AML-193 (cell line): ENCODE data around the gene EMILIN3.

ENCODE experiments used
- DNase-seq, 2 experiments: peaks; one replicate each; lab custom pipeline; 2025; lab: John Stamatoyannopoulos, UW

Gene EMILIN3

GRCh38 chr20:41347523-41348429 lies 18.8 kb downstream of the EMILIN3 start:
- DNase-seq, result no peak

- DNase-seq, result no peak
Measured at GRCh38 chr20:41345729-41346067, 20.9 kb downstream of the EMILIN3 start.

DNA sequence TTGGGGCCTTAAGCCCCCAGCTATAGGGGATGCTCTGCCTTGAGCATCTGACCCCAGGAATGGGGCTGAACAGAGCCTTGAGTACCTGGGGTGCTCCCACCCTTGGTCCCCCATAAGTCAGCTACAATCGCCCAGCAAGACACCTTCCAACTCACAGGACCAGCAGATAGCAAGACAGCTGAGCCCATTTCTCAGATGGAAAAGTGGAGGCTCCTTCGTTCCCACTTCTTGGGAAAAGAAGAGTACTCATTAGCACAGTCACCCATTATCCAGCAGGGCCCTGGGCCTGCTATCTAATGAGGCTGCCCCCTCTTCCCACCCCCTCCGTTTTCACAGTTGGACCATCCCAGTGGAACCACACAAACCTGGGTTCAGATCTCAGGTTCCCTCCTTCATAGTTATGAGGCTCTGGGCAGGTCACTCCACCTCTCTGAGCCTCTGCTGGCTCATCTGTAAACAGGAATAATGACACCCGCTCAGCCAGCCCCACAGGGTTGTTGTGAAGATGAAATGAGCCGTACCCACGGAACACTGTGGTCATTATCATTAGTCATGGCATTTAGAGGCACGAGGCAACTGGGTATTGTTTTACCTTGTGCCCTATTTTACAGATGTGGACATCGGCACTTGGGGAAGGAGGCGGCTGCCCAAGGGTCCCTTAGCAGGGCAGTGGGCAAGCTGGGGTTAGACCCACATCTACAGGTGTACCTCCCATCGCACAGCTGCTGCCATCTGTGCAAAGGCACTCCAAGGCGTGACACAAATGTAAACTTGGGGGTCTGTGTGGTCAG lies 21.5 kb downstream of the EMILIN3 start:
- DNase-seq, result no peak

- DNase-seq, result no peak
Measured at GRCh38 chr20:41344477-41344876, 22.1 kb downstream of the EMILIN3 start.

DNA sequence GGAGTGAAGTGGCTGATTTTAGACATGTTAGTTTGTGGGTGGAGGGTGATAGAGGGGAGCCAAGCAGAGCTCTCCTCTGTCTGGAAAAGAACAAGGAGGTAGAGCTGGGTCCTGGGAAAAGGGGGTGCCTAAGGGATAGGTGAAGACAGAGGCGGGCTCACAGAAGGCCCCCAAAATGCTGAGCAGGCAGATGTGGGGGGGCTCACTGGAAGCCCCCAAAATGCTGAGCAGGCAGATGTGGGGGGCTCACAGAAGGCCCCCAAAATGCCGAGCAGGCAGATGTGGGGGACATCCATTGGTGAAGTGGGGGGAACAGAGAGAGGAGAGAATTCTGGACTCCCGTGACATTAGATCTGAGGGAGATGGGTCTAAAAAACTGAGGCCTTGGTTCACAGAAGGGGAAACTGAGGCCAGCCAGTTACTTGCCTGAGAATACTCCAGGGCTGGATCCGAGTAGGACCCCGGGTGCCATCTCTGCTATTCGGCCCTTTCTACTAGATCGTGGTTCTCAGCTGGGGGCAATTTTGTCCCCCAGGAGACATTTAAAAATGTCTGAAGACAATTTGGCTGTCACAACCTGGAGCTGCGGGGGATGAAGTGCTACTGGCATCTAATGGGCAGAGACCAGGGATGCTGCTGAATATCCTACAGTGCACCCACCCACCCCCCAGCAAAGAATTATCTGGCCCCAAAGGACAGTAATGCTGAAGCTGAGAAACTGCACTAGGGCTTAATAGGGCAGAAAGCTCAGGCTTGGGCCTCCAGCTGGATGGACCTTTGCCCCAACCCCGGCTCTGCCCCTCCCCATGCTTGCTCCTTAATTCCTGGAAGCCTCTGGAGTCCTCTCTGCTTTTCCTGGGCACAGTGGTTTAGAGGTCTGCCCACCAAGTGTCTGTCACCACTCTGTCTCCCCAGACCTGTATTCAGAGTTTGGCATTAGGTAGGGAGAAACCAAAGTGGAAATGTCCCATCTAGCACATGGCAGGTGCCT lies 23.8 kb downstream of the EMILIN3 start:
- DNase-seq, result no peak

DNA sequence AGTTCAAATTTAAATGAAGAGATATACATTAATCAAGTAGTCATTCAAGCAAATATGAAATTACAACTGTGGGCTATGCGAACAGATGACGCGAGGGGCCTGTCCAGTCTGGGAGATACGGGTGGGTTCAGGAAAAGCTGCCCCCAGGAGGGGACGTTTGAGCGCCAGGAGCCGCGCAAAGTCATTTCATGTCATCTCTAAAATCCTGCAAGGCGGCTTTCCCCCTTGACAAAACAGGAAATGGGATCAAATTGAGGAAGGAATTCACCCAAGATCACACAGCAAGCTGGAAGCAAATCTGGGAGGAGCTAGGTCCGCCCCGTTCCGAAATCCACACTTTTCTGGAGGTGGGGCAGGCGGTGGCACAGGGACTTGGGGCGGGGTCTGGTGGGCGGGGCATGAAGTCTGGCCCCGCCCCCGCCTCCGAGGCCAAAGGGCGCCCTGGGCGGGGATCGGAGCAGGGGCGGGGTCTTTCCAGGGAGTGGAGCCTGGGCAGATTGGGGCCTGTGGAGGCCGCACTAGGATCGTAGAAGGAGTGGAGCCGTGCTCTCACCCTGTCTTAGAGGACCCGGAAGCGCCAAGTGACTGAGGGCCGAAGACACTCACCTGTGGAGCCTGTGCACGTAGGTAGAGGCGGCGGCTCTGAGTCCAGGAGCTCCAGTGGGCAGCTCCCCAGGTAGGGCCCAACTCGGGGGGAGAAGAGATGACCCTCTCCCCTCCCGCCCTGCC lies 26.1 kb downstream of the EMILIN3 start, which contains the start of gene LPIN3:
Gene LPIN3 (plus strand): TSS at position 495 of the 729 bp plus-strand sequence. CDS start 4,983 bp downstream, outside the sequence.
- no peak for DNase-seq

- DNase-seq, result peak; percentile 47 to 52
Measured at GRCh38 chr20:41339957-41340326, 26.7 kb downstream of the EMILIN3 start.

- DNase-seq, result no peak
Measured at GRCh38 chr20:41336711-41337492, 29.7 kb downstream of the EMILIN3 start.

- no peak for DNase-seq
Measured at GRCh38 chr20:41335591-41335990, 31.0 kb downstream of the EMILIN3 start.

GRCh38 chr20:41334443-41335421 lies 31.9 kb downstream of the EMILIN3 start:
- DNase-seq, result no peak

DNA sequence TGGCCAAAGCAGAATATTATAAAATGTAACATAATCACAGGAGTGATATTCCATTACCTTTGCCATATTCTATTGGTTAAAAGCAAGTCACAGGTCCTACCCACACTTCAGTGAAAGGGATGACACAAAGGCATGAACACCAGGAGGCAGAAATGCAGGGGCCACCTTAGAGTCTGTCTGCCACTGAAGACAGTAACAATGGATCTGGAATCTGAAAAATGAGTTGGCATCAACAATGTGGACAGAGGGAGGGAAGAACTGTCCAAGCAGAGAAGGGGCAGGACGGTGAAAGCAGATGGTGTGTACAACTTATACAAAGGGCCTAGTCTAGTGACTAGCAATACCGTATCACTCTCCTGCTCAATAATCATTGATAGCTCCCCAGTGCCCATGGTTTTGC lies 32.6 kb downstream of the EMILIN3 start:
- DNase-seq, result no peak

GRCh38 chr20:41331731-41332130 lies 34.9 kb downstream of the EMILIN3 start:
- no peak for DNase-seq

- no peak for DNase-seq
Measured at GRCh38 chr20:41330941-41331340, 35.7 kb downstream of the EMILIN3 start.

GRCh38 chr20:41330343-41330720 lies 36.3 kb downstream of the EMILIN3 start:
- DNase-seq, result no peak

GRCh38 chr20:41329435-41330342 lies 36.9 kb downstream of the EMILIN3 start:
- DNase-seq, result peak; percentile 77 to 83

GRCh38 chr20:41327178-41327577 lies 39.4 kb downstream of the EMILIN3 start:
- DNase-seq, result no peak

GRCh38 chr20:41320976-41321375 lies 45.6 kb downstream of the EMILIN3 start:
- DNase-seq, result no peak

DNA sequence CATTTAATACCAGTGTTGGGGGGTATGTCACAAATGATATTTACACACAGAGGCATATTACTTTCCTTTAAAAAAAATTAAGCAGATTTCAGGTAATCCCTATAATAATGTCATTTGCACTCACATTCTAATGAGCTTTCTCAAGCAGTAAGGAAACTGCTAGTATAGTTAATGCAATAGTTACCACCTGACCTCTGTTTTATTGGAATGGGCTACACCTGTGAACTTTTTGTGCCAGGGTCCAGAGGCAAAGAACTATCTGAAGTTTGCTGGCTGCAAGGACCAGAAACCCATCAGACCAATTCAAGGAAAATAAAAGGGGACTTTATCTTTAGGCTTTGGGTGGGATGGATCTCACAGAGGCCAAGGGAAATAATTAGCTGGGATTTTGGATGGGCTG lies 46.2 kb downstream of the EMILIN3 start:
- DNase-seq, result no peak
